CD4-positive, alpha-beta T cell treated with Interleukin-12 subunit alpha and Interleukin-12 subunit beta, for 1 hour (primary cell): ENCODE results near the gene B4GALT4.
"Not testable (repeated sequence)": the region's sequence is repeated elsewhere in the genome, so short reads cannot be mapped to it uniquely, and the experiment has no call there.

ENCODE experiments used
- DNase-seq: peaks from one replicate; pipeline ENCODE4 v3.0.0-alpha.2; 2020

Gene B4GALT4

GRCh38 chr3:119240591-119241434 lies at the start of gene B4GALT4:
Gene B4GALT4 (minus strand): TSS chr3:119240878. CDS start chr3:119230099, 10,779 bp downstream.
- peak; percentile 74 for DNase-seq

- DNase-seq, result no peak
Measured at GRCh38 chr3:119289404-119289770, 48.7 kb upstream of the B4GALT4 start.

- DNase-seq, result no peak
Measured at GRCh38 chr3:119288669-119289403, 48.2 kb upstream of the B4GALT4 start.

- DNase-seq, result no peak
Measured at GRCh38 chr3:119279584-119280243, 39.0 kb upstream of the B4GALT4 start.

- no peak for DNase-seq
Measured at GRCh38 chr3:119279101-119279554, 38.5 kb upstream of the B4GALT4 start.

- no peak for DNase-seq
Measured at GRCh38 chr3:119276680-119277079, 36.0 kb upstream of the B4GALT4 start.

GRCh38 chr3:119270212-119270611 lies 29.5 kb upstream of the B4GALT4 start:
- DNase-seq, result not testable (repeated sequence)

GRCh38 chr3:119261055-119261454 lies 20.4 kb upstream of the B4GALT4 start:
- no peak for DNase-seq

- no peak for DNase-seq
Measured at GRCh38 chr3:119259821-119260220, 19.1 kb upstream of the B4GALT4 start.

- no peak for DNase-seq
Measured at GRCh38 chr3:119258915-119259314, 18.2 kb upstream of the B4GALT4 start.

GRCh38 chr3:119257654-119258410 lies 17.2 kb upstream of the B4GALT4 start:
- DNase-seq, result no peak

- DNase-seq, result no peak
Measured at GRCh38 chr3:119257111-119257510, 16.4 kb upstream of the B4GALT4 start.

- no peak for DNase-seq
Measured at GRCh38 chr3:119255214-119255613, 14.5 kb upstream of the B4GALT4 start.

- DNase-seq, result no peak
Measured at GRCh38 chr3:119245778-119246177, 5.1 kb upstream of the B4GALT4 start.

- no peak for DNase-seq
Measured at GRCh38 chr3:119243712-119244111, 3.0 kb upstream of the B4GALT4 start.

GRCh38 chr3:119243058-119243529 lies 2.4 kb upstream of the B4GALT4 start:
- DNase-seq, result not testable (repeated sequence)

GRCh38 chr3:119242387-119243057 lies 1.8 kb upstream of the B4GALT4 start:
- not testable (repeated sequence) for DNase-seq

GRCh38 chr3:119240101-119240590 lies 532 bp downstream of the B4GALT4 start:
- DNase-seq, result no peak

- DNase-seq, result peak; percentile 15
Measured at GRCh38 chr3:119239206-119239820, 1.4 kb downstream of the B4GALT4 start.

- DNase-seq, result peak; percentile 13
Measured at GRCh38 chr3:119238363-119238762, 2.3 kb downstream of the B4GALT4 start.

- DNase-seq, result no peak
Measured at GRCh38 chr3:119237299-119237698, 3.4 kb downstream of the B4GALT4 start.
